ENCODE data around the gene MAPK7. TPM values are rescaled to one million over a fixed set of nuclear protein-coding genes. Genes with fewer than 3 reads are reported as not detected.

MAPK7 gene
- total RNA-seq, 1 donor from 2014 or later, result 44.3 TPM

DNA sequence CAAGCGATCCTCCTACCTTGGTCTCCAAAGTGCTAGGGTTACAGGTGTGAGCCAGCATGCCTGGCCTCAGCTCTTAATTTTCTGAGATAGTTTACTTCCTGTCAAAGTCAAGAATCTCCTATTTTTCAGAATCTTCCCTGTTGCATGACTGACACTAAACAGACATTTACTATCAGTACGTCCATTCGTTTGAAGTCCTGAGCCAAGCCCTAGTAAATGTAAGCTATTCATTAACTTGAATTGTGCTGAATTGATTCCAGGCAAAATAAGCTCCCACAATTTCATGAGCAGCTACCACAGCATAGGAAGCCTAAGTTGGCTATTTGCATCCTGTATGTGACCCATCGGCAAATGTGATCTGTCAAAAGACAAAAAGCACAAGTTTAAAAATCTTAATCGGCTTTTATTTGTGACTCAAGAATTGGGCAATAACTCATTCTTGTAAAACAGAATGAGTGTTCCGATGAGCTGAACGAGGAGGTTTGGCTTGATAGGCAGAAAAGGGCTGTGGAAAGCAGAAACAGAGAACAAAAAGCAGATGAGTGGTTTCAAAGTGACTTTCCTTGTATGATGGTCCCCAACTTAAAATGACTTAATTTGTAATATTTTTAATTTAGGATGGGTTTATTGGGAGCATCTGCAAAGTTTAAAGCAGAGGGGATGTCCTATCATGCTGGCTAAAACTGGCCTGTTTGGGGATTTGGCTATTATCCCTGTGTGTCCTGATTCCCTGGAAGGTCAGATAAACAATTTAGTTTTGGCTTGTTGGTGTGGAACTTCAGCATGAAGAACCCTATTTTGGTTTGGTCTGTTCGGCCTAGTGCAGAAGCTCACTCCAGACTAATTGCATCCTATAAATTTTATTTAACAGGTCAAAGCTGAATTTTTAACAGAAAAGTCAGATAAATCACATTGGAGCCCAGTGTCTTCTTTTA, 46.9 kb downstream of the MAPK7 start:
- Mint-ChIP-seq H3K4me1 (ENCODE audit: unreplicated experiment) (peaks cover 8% of the 10 kb centered on the region), H3K9me3 (no peaks in the 10 kb centered on the region)
- DNase-seq (ENCODE audit: extremely low spot score, unreplicated experiment), result no peak

DNA sequence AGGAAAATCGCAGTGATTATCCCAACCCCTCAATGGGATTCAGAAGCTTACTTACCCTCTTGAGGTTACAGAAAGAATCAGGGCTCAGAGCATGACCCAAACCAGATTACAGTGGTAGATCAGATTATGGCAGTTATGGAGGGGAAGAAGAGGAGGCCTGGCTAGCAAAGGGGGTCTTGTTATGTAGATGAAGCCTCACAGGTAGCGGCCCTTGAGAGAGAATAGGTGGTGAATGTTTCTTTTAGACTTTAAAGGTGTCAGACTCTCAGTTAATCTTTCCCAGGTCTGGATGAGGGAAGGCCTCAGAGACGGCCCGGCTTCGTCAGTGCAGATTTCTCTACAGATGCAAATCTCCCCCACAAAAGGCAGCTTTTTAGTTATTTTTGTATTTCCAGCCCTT, 48.3 kb downstream of the MAPK7 start:
- no peak overlapping the region for H3K27ac Mint-ChIP-seq

More for the DNA sequence above, 46.9 kb downstream of the MAPK7 start:
- Mint-ChIP-seq H3K4me3 (no peak overlapping the region), H3K27ac (no peak overlapping the region), H3K36me3 (no peaks in the 10 kb centered on the region), H3K27me3 (no peaks in the 10 kb centered on the region)
- TF ChIP-seq, protein P1, sequence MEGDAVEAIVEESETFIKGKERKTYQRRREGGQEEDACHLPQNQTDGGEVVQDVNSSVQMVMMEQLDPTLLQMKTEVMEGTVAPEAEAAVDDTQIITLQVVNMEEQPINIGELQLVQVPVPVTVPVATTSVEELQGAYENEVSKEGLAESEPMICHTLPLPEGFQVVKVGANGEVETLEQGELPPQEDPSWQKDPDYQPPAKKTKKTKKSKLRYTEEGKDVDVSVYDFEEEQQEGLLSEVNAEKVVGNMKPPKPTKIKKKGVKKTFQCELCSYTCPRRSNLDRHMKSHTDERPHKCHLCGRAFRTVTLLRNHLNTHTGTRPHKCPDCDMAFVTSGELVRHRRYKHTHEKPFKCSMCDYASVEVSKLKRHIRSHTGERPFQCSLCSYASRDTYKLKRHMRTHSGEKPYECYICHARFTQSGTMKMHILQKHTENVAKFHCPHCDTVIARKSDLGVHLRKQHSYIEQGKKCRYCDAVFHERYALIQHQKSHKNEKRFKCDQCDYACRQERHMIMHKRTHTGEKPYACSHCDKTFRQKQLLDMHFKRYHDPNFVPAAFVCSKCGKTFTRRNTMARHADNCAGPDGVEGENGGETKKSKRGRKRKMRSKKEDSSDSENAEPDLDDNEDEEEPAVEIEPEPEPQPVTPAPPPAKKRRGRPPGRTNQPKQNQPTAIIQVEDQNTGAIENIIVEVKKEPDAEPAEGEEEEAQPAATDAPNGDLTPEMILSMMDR (conservative IDR thresholded peaks at IDR 0.05), result no peak

GRCh38 chr17:19431691-19432090, 53.4 kb downstream of the MAPK7 start:
- H3K4me1 Mint-ChIP-seq (ENCODE audit: unreplicated experiment), result peaks cover 11% of the 10 kb centered on the region
- DNase-seq (ENCODE audit: extremely low spot score, unreplicated experiment), result no peak
- no peaks in the 10 kb centered on the region for H3K36me3 Mint-ChIP-seq
- no peaks in the 10 kb centered on the region for H3K9me3 Mint-ChIP-seq
- no peak overlapping the region for H3K4me3 Mint-ChIP-seq
- H3K27ac Mint-ChIP-seq, result no peak overlapping the region
- no peaks in the 10 kb centered on the region for H3K27me3 Mint-ChIP-seq
- TF ChIP-seq, protein P1 (conservative IDR thresholded peaks at IDR 0.05), result no peak

More for the DNA sequence above, 48.3 kb downstream of the MAPK7 start:
- TF ChIP-seq, protein P1 (conservative IDR thresholded peaks at IDR 0.05), result no peak
- Mint-ChIP-seq H3K36me3 (no peaks in the 10 kb centered on the region), H3K4me3 (no peak overlapping the region), H3K4me1 (ENCODE audit: unreplicated experiment) (peaks cover 8% of the 10 kb centered on the region), H3K27me3 (no peaks in the 10 kb centered on the region), H3K9me3 (no peaks in the 10 kb centered on the region)
- DNase-seq (ENCODE audit: extremely low spot score, unreplicated experiment), result no peak

Small RNAs within 50 kb of the gene (microRNA-seq; reads per million reads assigned to microRNA genes)
- 811 reads per million, percentile 82 among the genes with 10 or more reads in this experiment for gene MIR1180

Other genes starting within 250 kb of the MAPK7 start
- 53.9 and 56.7 TPM in 2 replicates for gene EPN2, start 141.1 kb upstream of the MAPK7 start, total RNA-seq (ENCODE audit: low replicate concordance)
- gene B9D1, start 15.8 kb upstream of the MAPK7 start, total RNA-seq (ENCODE audit: low replicate concordance), result 13.8 and 23.2 TPM in 2 replicates
- 2.6 and 18.0 TPM in 2 replicates for gene MFAP4, start 8.7 kb downstream of the MAPK7 start, total RNA-seq (ENCODE audit: low replicate concordance)
- 0.60 and 1.2 TPM in 2 replicates for gene RNF112, start 32.7 kb downstream of the MAPK7 start, total RNA-seq (ENCODE audit: low replicate concordance)
- gene SLC47A1, start 155.4 kb downstream of the MAPK7 start, total RNA-seq (ENCODE audit: low replicate concordance), result 1.2 and 5.9 TPM in 2 replicates

Data from type B pancreatic cell (in vitro differentiated cells).